Raji (cell line): Measurements from ENCODE around the gene FNDC11.

ENCODE experiments used
- POLR2A ChIP-seq: IDR thresholded peaks from 2 replicates; pipeline ENCODE4 v1.6.1; 2011; ENCODE audit warnings: low read depth, low read length, control low read depth; ENCODE audit not compliant: insufficient read depth

FNDC11 gene

DNA sequence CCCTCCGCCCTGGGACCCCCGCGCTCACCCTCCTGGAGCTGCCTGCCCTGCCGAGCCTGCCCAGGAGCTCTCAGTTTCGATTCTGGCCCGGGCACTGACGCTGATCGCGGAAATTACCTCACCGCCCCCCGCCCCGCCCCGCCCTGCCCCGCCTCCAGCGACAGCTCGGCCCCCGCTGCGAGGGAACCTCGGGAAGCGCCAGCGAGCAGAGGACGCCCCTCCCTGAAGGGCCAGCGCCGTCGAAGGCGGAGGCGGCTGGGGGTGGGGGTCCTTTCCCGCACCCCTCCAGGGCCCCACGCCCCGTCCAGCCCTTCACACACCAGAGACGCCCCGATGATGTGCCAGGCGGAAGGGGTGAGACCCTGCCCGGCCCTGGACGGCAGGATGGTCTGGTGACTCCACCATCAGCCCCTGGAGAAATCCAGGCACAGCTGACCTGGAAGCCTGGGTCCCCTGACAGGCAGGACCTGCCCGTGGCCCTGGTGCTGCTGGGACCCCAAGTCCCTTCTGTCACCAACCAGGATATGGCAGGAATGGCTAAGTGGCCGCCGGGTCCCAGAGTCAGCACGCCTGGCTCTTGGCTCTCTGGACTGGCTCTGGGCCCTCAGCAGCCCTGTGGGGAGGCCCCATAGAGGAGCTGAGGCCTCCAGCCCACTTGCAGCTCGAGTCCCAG, 20.3 kb downstream of the FNDC11 start, which contains the start of gene HELZ2:
HELZ2 (minus strand) TSS at position 84 of the 673 bp plus-strand sequence. CDS start 1,854 bp downstream, outside the sequence.
- TF ChIP-seq POLR2A: 0 out of 2 replicates have a peak, but pooled peaks have one; percentile 30

DNA sequence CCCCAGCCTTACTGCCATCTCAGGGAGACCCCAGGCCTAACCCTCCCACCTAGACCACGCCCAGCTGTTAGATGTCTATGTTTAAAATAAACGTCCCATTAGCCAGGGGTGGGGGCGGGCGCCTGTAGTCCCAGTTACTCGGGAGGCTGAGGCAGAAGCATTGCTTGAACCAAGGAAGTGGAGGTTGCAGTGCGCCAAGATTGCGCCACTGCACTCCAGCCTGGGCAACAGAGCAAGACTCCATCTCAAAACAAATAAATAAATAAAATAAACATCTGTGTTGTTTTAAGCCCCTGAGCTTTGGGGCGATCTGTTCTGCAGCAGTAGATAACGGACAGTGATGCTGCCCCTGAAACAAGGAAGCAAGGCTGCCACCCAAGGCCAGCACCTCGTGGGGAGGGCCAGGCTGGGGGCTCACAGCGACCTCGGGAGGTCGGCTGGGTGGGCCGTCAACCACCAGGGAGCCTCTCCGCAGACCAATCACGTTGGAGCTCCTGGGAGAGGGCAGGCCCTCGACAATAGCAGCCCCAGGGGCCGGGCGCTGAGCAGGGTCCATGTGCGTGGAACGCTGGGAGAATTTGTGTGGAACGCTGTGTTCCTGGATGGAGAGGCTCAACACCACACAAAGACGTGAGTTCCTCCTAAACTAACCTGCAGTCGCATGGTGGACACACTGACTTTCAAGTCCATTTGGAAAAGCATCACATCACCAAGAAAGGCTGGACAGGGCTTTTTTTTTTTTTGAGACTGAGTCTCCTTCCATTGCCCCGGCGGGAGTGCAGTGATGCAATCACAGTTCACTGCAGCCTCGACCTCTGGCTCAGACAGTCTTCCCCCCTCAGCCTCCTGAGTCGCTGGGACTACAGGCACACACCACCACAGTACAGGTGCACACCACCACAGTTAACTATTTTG, 21.1 kb downstream of the FNDC11 start:
- no peak for TF ChIP-seq POLR2A

DNA sequence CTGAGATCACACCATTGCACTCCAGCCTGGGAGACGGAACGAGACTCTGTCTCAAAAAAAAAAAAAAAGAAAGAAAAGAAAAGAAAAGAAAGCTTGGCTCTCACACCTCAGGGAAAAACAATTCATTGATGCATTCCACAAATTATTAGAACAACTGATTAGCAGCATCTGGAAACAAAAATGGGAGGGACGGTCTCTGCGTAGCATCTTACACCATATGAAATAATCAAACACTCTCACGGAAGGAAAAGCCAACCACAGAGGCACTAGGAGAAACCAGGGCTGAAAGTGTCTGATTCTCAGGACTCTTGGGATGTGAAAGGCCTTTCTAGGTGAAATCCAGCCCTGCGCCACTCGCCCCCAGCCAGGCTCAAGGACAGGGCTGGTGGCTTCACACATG, 22.4 kb downstream of the FNDC11 start:
- no peak for TF ChIP-seq POLR2A

DNA sequence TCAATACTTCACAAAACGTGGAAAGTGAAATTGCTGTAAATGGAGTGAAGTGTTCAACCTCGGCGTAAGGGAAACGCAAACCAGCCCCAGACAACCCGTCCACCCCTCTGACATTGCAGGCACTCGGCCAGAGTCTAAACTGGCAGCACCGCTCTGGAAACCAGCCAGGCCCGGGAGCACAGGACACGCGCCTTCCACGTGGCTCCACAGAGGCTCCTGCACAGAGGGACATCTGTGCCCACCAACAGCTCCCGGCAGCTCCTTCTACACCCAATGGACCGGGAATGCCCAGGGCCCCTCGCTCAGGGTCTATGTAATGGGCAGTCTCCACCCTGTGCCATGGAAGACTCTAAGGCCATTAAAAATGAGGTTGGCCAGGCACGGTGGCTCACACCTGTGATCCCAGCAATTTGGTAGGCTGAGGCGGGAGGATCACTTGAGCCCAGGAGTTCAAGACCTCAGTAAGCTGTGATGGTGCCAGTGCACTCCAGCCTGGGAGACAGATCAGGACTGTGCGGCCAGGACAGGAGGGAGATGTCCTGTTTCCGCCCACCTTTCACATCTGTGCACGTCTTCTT, 23.4 kb downstream of the FNDC11 start:
- TF ChIP-seq POLR2A: no peak

DNA sequence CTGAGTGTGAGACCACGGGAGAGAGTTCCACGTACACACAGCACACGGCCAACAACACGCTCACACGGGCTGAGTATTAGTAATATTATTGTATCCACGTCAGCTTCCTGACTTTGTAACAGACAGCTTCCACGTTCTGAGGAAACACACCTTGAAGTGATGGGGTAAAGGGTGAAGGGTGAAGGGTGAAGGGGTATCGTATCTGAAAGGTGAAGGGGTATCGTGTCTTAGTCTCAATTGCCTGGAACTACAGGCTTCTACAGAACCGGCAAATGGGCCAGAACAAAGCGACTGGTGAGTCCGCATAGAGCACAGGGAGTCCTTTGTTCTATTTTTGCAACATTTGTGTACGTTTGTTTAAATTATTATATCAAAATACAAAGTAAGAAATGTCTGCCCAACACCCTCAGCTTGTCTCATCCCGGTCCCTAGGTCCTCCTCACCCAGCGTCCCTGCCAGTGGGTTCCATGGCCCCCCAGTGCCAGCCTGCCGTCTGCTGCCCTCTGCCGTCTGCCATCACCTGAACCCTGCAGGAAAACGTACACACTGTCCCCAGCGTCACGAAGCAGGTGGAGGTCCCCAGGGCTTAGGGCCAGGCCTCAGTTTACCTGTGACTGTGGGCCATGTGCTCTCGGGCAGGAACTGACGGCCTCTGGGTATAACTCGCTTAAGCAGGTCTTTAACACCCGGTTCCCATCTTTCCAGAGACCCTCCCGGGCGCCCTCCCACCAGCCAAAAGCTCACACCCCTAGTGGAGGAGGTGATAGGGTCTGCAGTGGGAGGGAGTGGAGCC, 24.5 kb downstream of the FNDC11 start:
- TF ChIP-seq POLR2A: no peak

DNA sequence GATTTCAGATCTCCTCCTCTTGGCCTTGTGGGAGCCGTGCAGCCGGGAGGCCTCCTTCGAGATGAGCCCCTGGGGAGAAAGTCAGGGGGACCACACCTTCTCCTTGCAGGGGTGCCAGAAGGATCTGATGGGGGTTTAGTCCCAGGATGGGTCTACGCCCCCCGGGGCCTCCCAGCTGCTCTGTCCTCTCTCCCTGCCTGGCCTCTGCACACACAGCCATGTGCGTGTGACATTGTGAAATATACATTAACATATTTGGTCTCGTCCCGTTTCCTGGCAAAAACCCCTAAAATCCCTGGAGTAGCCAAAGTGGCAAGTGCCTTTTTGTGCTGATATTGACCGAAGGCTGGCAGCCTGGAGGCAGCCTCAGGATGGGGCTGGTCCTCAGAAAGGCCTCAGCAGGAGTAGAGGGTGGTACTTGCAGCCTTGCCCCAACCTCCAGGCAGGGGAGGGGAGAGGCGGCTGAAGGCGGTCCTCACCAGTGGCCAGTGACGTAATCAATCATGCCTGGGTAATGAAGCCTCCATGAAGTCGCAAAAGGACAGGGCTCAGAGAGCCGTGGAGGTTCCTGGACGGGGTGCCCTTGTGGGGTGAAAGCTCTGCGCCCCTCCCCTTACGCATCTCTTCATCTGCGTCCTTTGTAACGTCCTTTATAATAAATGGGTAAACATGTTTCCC, 25.2 kb downstream of the FNDC11 start:
- no peak for TF ChIP-seq POLR2A

DNA sequence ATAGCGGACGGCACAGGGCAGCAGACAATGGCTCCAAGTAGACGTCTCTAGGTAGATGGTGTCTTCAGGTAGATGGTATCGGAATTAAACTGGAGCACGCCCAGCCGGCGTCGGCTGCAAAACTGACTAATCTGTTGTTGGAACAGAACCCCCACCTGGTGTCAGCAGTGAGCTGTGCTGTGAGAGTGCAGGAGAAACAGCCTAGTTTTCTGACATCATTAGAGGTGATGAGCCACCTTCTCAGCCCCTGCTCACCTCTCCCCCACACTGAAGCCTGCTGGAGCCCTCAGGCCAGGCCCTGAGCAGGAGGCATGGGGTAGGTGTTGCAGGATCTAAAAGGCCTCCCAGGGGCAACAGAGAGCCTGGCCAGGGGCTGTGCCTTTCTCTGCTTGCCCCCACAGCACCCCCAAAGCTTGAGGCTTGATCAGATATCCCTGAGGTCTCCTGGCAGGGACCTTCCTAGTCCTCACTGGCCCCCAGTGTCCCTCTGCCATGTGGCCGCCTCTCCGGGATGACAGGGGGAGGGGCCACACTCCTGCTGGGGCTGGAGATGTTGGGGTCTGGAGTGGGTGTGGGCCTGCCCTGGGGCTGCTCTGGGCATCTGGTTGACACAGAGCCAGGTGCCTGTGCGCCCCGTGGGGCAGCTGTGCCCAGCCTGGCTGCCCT, 27.0 kb downstream of the FNDC11 start:
- no peak for TF ChIP-seq POLR2A

DNA sequence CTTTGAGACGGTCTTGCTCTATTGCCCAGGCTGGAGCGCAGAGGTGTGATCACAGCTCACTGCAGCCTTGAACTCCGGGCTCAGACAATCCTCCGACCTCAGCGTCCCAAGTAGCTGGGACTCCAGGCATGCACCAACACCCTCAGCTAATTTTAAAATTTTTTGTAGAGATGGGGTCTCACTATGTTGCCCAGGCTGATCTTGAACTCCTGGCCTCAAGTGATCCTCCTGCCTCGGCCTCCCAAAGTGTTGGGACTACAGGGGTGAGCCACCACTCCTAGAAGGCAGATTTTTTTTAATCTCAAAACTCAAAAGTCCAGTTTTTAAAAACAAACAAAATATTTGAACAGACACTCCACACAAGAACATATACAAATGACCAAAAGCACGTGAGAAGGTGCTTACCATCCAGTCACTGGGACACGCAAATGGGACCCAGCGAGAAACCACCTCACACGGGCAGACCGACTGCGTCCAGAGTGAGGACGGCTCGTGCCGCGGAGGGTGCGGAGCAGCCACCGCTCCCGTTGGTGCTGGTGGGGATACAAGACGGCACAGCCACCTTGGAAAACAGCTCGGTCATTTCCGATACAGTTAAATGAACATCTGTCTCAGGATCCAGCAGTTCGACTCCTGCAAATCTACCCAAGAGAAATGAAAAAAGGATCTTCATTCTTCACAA, 28.6 kb downstream of the FNDC11 start:
- no peak for TF ChIP-seq POLR2A

DNA sequence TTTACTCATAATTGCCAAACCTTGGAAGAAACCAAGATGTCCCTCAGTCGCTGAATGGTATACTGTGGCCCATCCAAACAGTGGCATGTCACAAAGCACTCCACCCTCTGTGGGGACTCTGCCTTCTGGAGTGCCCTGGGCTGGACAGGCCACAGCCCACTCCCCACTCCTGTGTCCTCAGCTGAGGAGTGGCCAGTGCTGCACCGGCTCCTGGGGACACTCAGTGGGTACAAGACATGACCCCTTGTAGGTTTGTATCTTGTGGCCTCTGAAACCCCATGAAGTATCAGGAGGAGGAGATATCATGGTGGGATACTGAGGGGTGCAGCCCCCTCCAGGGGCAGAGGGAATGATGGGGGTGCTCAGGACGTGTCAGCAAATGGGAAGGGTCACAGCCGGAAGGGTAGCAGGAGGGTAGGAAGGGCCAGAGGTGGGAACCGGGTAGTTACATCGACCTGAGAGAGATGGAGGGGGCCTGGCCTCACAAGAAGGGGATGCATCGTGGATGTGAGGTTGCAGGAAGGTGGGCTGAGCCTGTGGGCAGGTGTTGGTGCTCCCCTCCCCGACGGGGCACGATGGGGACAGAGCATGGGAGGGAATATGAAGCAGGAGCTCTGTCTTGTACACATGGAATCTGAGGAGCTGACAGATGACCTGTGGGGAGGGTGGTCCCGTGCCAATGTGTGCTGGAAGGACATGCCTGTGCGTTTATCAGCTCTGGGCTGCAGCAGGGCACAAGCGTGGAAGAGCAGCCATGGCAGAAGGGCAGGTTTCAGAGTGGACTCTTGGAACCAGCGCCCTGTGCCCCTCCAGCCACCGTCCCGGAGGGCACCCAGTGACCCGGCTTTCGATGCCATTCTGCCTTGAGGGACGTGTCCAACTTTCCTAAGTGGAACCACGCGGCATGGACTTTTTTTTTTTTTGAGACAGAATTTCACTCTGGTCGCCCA, 31.9 kb downstream of the FNDC11 start:
- TF ChIP-seq POLR2A: no peak

DNA sequence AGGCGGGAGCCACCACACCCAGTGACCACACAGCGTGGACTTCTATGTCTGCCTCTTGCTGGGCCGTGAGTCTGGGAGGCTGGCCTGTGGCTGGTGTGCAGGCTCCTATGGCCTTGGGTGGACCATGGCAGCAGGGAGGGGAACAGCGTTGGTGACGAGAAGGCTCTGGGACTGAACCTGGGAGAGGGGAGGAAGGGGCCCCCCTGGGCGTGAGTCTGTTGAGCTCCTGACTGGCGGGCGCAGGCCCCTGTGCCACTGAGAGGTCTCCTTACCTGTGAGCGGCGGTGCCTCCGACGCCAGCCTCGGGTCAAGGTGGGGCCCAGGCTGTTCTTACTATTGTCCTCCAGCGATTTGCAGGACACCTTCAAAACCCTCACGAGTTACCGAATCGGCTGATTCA, 32.8 kb downstream of the FNDC11 start:
- no peak for TF ChIP-seq POLR2A

DNA sequence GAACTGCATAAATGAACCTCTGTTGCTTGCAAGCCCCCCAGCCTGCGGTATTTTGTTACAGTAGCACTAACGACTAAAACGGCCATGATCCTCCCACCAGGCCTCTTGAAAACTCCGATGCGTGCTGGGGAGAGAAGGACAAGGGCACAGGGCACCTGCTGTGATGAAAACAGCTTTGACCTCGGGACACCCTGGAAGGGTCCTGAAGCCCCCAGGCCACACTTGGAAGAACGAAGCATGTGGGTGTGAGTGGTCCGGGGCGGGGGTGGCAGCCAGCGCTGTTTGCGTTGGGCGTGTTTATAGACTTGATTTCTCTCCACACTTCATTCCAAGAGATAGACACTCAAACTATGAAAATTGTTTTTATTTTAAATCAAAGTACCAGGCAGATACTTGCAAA, 33.3 kb downstream of the FNDC11 start:
- TF ChIP-seq POLR2A: no peak
